HK-2 (cell line): Measurements from ENCODE around the gene CNDP2.
"Not testable (repeated sequence)": the region's sequence is repeated elsewhere in the genome, so short reads cannot be mapped to it uniquely, and the experiment has no call there.

Experiments used
- DNase-seq: peaks from one replicate; pipeline ENCODE4 v3.0.0-alpha.2; 2018; ENCODE audit not compliant: unreplicated experiment

Gene CNDP2

GRCh38 chr18:74517236-74517630 is 21.1 kb downstream of the CNDP2 start:
- DNase-seq: no peak

DNA sequence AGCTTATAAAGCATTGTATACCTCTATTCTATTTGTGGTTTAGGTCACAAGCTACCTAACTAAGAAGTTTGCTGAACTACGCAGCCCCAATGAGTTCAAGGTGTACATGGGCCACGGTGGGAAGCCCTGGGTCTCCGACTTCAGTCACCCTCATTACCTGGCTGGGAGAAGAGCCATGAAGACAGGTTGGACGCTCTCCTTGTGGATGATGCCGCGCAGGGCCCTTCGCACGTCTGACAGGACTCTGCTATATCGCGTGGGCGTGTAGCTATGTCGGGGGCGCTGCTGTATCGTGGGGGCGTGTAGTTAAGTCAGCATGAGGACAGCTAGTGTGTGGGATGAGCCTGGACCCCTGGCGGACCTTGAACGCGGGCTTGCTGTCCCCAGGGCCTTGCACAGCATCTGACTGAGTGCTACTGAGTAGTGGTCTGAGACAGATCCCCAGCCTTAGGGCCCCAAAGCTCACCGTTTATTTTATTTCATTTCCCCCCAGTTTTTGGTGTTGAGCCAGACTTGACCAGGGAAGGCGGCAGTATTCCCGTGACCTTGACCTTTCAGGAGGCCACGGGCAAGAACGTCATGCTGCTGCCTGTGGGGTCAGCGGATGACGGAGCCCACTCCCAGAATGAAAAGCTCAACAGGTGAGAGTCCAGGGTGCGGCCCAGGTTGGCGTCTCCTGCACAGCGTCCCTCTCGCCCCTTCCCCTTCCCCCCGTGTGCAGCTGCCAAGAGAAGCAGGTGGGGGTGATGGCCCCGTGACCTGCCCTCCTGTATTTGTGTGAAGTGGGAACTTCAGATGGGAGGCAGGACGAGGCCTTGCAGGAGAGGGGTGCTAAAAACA is 22.5 kb downstream of the CNDP2 start:
- no peak for DNase-seq

GRCh38 chr18:74519320-74520095 is 23.3 kb downstream of the CNDP2 start:
- DNase-seq: no peak

- no peak for DNase-seq
These were observed 24.1 kb downstream of the CNDP2 start for GRCh38 chr18:74520096-74520833.

GRCh38 chr18:74521068-74521725 is 25.0 kb downstream of the CNDP2 start:
- DNase-seq: no peak

- DNase-seq: no peak
These were observed 26.7 kb downstream of the CNDP2 start for GRCh38 chr18:74522635-74523548.

DNA sequence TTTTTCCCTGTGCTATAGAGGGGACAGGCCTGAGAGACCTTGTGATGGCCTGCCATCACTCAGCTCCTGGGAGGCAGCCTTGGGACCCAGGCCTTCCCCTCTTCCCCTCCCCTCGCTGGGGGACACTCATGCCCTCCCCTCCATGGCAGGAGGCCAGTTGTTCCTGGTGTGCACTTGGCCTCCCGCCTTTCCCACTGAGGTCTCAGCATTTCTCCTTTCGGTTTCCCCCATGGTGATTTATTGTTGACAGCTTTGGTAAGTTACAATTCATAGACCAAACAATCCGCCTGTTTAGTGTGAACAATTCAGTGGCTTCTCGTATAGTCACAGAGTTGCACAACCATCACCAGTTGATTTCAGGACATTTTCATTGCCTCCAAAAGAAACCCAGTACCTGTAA is 27.9 kb downstream of the CNDP2 start:
- DNase-seq: no peak

- DNase-seq: not testable (repeated sequence)
These were observed 28.8 kb downstream of the CNDP2 start for GRCh38 chr18:74524915-74525314.

DNA sequence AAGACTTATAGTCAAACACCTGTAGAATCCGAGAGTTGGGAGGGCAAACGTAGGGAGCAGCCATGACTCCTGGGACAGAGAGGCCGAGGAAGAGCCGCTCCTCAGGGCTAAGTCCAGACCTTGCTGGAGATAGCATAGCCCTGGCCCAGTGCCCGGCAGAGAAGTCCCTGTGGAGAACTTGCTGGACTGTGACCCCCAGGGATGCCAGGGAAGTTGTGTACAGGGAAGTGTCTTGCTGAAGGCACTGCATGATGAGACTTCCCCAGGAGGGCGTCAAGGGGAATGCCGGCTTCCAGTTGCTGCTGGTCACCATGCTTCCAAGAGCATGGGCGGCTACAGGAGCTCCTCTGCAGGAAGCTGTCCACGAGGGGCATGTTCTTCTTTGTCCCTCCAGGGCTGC is 29.6 kb downstream of the CNDP2 start:
- DNase-seq: no peak

DNA sequence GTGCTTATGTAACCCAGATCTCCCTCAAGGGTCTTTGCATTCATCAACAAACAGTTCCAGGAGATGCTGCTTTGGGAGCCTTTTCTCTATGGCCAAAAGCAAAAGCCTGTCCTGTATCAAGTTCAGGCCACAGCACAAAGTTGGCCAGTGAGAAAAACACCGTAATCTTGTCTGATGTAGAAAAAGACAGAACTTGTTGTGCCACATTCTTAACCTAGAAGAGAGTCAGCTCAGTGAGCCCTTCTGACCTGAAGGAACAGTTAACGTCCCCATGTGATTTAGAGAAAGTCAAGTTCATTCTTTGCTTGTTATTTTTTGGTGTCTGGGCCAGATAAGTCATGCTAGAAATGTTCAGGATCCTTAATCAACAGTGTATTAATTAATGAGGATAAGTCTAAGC is 30.3 kb downstream of the CNDP2 start:
- no peak for DNase-seq

DNA sequence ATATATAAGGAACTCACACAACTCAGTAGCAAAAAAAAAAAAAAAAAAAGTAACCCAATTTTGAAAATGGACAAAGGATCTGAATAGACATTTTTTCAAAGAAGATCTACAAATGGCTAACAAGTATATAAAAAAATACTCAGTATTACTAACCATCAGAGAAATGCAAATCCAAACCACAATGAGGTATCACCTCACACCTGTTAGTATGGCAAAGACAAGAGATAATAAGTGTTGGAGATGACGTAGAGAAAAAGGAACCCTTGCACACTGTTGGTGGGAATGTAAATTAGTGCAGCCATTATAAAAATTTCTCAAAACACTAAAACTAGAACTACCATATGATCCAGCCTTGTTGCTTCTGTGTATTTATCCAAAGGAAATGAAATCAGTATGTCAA is 32.3 kb downstream of the CNDP2 start:
- no peak for DNase-seq

- no peak for DNase-seq
These were observed 32.8 kb downstream of the CNDP2 start for GRCh38 chr18:74528913-74529312.

GRCh38 chr18:74529378-74529777 is 33.2 kb downstream of the CNDP2 start:
- no peak for DNase-seq

GRCh38 chr18:74529811-74530583 is 33.8 kb downstream of the CNDP2 start:
- no peak for DNase-seq

GRCh38 chr18:74530584-74530862 is 34.4 kb downstream of the CNDP2 start:
- DNase-seq: no peak

DNA sequence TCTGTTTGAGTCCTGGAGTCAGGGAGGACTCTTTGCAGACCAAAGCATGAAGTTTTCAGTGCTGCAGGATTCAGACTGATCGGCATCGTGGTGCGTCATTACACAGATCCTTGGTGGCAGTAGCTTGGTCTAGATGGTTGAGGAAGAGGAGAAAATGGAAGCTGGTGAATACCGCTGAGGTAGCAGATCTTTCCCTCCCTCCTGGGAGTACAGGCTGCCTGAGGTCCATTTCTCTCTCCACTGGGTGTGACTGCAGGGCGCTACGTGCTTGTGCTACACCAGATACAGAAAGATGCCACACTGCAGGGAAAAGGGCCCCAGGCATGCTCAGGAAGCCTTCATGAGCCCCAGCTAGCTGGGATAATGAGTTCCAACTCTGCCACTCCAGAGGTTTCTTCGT is 34.9 kb downstream of the CNDP2 start:
- DNase-seq: no peak

DNA sequence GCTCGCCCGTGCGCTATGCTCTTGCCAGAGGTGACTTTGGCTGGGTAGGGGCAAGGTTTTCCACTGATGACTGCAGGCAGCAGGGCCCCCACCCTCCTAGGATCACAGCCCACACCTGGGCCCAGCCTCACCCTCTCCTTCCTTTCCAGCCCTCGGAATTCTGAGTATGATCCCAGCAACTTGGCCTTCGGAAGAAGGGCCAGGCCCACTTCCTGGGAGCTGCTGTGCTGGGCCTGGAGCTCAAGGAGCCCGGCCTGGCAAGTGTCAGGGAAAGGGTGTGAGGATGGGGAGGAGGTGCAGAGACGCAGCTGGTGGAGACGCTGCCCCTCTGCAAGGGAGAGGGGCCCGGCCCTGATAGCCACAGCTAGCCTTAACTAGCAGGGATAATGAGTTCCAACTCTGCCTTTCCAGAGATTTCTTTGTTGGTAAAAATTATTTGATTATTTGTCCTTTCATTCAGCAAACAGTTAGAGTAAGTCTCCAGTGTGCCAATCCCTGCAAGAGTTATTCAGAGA is 36.4 kb downstream of the CNDP2 start:
- DNase-seq: no peak

GRCh38 chr18:74533666-74534065 is 37.5 kb downstream of the CNDP2 start:
- DNase-seq: no peak

GRCh38 chr18:74534150-74534969 is 38.2 kb downstream of the CNDP2 start, which contains the start of gene CNDP1:
Gene CNDP1 (plus strand): TSS chr18:74534500. CDS start chr18:74534668, 168 bp downstream.
- DNase-seq: no peak
